ENCODE results near the gene DRAXIN.
"Not testable (repeated sequence)": the region's sequence is repeated elsewhere in the genome, so short reads cannot be mapped to it uniquely, and the experiment has no call there.

- TF ChIP-seq CTCF (IDR thresholded peaks at IDR 0.05; ENCODE audit: low read depth, low read length), result peak; percentile 74
- TF ChIP-seq EZH2phosphoT487 (IDR thresholded peaks at IDR 0.05; ENCODE audit: low read depth), result not testable (repeated sequence)
Measured at GRCh38 chr1:11642418-11643017, 49.0 kb upstream of the DRAXIN start.
